ENCODE data around the gene TRAF3.

TRAF3 gene

DNA sequence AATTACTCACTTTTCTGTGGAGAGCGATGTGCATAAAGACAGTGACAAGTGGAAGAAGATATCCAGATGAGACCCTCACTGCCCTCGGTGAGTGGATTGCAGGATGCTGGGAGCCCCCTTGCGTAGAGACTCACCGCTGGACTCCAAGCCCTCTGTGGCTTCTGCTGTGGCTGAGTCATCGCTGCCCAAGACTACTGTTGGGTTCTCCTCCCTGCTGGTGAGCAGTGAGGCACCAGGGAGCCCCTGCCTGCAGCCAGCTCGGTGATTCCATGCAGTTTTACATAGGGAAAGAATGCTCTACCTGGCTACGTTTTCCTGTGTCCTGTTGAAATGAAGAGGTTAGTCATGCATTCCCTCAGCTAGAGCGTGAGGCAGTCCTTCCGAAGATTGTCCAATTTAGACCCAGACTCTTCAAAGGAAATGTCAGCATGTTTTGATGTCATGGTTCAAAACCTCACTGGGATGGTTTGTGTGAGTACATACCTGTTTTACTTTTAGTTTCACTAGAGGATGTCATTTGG, 28.2 kb downstream of the TRAF3 start:
- no peak for TF ChIP-seq CTCF (IDR thresholded peaks at IDR 0.05; ENCODE audit: low read depth, low read length)
- no peak for DNase-seq (ENCODE audit: extremely low read depth, low read depth)

- TF ChIP-seq CTCF (IDR thresholded peaks at IDR 0.05; ENCODE audit: low read depth, low read length), result no peak
- DNase-seq (ENCODE audit: extremely low read depth, low read depth), result no peak
Observed at GRCh38 chr14:102805941-102806340, 28.7 kb downstream of the TRAF3 start.

DNA sequence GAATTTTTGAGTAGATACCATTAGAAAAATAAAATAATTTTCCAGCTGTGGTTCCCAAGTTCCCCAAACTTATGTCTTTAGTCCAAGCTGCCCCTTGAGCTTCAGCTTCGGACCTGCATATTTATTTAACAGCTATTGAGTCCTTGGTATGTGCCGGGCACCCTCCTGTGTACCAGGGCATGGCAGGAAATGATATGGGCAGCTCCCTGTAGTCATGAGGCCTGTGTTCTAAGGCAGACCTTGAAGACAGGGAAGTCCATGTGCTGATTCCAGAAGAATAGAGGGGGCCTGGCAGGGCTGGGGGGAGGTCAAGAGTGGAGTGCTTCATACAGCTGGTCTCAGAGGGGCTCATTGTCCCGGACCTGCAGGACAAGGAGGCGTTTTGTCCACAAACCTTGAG, 29.2 kb downstream of the TRAF3 start:
- TF ChIP-seq CTCF (IDR thresholded peaks at IDR 0.05; ENCODE audit: low read depth, low read length), result no peak
- DNase-seq (ENCODE audit: extremely low read depth, low read depth), result no peak

DNA sequence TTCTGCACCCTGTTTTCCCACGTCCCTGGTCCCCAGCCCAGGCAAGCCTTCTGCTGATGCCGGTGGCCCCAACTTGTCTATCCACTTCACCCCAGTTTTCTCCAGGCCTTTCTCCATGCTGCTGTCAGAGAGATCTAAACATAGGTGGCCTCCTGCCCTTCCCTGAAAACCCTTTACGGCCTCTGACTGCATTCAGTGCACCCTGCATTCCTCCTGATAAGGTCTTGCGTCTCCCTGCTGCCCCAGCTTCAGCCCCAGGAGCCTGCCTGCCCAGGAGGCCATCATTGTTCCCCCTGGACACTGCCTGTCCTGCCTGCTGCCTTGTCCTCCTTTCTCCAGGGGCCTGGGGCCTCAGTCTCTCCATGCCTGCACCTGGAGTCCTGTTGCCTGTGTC, 29.8 kb downstream of the TRAF3 start:
- no peak for DNase-seq (ENCODE audit: extremely low read depth, low read depth)

GRCh38 chr14:102809870-102810269, 32.6 kb downstream of the TRAF3 start:
- DNase-seq (ENCODE audit: extremely low read depth, low read depth), result no peak
- no peak for TF ChIP-seq CTCF (IDR thresholded peaks at IDR 0.05; ENCODE audit: low read depth, low read length)

More for the DNA sequence above, 29.8 kb downstream of the TRAF3 start:
- no peak for TF ChIP-seq CTCF (IDR thresholded peaks at IDR 0.05; ENCODE audit: low read depth, low read length)

DNA sequence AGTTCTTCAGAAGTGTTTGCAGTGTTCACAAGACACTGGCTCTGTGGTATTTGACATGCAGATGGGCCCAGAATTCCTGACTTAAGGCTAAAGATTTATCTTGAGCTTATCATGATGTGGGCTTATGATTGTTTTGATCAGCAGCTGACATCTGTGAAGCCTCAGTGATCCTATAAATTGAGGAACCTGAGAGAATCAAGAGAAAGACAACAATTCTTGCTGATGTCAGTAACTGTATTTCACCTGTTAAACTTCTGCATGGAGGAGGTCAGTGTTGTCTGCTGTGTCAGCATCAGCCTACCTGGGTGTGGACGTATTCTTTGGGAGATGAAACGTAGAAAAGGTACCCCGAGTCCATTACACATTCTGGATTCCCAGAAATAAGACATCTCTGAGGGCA, 33.3 kb downstream of the TRAF3 start:
- TF ChIP-seq CTCF (IDR thresholded peaks at IDR 0.05; ENCODE audit: low read depth, low read length), result no peak
- DNase-seq (ENCODE audit: extremely low read depth, low read depth), result no peak

- no peak for TF ChIP-seq CTCF (IDR thresholded peaks at IDR 0.05; ENCODE audit: low read depth, low read length)
- no peak for DNase-seq (ENCODE audit: extremely low read depth, low read depth)
Observed at GRCh38 chr14:102811254-102811963, 34.2 kb downstream of the TRAF3 start.
